Measurements from ENCODE around the gene CERS6. TPM values are rescaled to one million over a fixed set of nuclear protein-coding genes. Genes with fewer than 3 reads are reported as not detected.

CERS6 gene
- total and polyA plus RNA-seq, 10 of the 15 experiments (the other 5 are each of a cell fraction or from before 2014, with no cell fraction given): 1.3 to 20.4 (median 14.1) TPM

DNA sequence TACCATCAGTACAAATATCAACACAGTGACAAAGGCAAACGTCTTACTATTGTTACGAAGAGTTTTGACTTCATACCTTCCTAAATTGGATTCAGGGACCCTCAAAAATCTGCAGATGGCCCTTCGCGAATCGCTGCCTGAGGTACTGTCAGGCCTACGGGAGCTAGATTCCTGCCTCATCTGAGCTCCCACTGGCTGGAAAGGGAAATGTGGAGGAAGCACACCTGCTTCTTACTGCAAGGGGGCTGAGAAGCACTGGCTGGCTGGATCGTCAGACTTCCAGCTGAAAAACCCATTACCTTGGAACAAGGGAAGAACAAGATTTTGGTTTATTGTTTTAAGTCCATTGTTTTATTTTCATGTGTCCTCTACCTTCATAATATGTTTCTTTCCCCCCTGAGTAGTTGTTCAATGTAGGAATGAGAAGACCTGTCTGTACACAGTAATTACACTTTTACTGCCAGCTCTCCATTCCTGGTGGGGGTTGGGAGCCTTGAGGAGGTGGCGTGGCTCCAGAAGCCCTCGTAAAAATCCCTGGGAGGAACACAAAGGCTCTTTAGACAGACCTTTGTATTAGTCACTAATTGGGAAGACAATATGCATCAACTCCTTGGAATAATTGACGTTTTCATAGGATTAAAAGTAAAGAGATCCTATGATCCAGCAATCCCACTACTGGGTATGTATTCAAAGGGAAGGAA, 222.2 kb downstream of the CERS6 start:
- no peak overlapping the region for H2AFZ ChIP-seq (ENCODE audit: control insufficient read depth, low read depth, low read length)
- no peaks in the 10 kb centered on the region for H3K36me3 ChIP-seq (ENCODE audit: control insufficient read depth in 2 of 2, insufficient read depth in 2 of 2, low read length in 1 of 2)
- intact Hi-C loops (cut with micrococcal nuclease; ENCODE audit: unreplicated experiment): no loop called here
- TF ChIP-seq NBN (IDR thresholded peaks at IDR 0.05): no peak
- no peak for TF ChIP-seq MTA3 (IDR thresholded peaks at IDR 0.05; ENCODE audit: borderline replicate concordance, low read length)
- no peak for TF ChIP-seq EGR1 (IDR thresholded peaks at IDR 0.05; ENCODE audit: borderline replicate concordance in 1 of 2, low read depth in 2 of 2, low read length in 2 of 2)
- no peak for TF ChIP-seq CHD4 (IDR thresholded peaks at IDR 0.05)
- TF ChIP-seq HCFC1 (IDR thresholded peaks at IDR 0.05; ENCODE audit: low read length): no peak
- no peak for TF ChIP-seq NFYB (IDR thresholded peaks at IDR 0.05; ENCODE audit: insufficient read depth, low read depth, low read length)
- TF ChIP-seq BMI1 (IDR thresholded peaks at IDR 0.05; ENCODE audit: borderline replicate concordance): no peak
- TF ChIP-seq HDAC2 (IDR thresholded peaks at IDR 0.05): no peak
- TF ChIP-seq, protein P1, sequence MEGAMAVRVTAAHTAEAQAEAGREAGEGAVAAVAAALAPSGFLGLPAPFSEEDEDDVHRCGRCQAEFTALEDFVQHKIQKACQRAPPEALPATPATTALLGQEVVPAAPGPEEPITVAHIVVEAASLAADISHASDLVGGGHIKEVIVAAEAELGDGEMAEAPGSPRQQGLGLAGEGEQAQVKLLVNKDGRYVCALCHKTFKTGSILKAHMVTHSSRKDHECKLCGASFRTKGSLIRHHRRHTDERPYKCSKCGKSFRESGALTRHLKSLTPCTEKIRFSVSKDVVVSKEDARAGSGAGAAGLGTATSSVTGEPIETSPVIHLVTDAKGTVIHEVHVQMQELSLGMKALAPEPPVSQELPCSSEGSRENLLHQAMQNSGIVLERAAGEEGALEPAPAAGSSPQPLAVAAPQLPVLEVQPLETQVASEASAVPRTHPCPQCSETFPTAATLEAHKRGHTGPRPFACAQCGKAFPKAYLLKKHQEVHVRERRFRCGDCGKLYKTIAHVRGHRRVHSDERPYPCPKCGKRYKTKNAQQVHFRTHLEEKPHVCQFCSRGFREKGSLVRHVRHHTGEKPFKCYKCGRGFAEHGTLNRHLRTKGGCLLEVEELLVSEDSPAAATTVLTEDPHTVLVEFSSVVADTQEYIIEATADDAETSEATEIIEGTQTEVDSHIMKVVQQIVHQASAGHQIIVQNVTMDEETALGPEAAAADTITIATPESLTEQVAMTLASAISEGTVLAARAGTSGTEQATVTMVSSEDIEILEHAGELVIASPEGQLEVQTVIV (IDR thresholded peaks at IDR 0.05; ENCODE audit: borderline replicate concordance, partially characterized antibody): no peak
- TF ChIP-seq, protein P2, sequence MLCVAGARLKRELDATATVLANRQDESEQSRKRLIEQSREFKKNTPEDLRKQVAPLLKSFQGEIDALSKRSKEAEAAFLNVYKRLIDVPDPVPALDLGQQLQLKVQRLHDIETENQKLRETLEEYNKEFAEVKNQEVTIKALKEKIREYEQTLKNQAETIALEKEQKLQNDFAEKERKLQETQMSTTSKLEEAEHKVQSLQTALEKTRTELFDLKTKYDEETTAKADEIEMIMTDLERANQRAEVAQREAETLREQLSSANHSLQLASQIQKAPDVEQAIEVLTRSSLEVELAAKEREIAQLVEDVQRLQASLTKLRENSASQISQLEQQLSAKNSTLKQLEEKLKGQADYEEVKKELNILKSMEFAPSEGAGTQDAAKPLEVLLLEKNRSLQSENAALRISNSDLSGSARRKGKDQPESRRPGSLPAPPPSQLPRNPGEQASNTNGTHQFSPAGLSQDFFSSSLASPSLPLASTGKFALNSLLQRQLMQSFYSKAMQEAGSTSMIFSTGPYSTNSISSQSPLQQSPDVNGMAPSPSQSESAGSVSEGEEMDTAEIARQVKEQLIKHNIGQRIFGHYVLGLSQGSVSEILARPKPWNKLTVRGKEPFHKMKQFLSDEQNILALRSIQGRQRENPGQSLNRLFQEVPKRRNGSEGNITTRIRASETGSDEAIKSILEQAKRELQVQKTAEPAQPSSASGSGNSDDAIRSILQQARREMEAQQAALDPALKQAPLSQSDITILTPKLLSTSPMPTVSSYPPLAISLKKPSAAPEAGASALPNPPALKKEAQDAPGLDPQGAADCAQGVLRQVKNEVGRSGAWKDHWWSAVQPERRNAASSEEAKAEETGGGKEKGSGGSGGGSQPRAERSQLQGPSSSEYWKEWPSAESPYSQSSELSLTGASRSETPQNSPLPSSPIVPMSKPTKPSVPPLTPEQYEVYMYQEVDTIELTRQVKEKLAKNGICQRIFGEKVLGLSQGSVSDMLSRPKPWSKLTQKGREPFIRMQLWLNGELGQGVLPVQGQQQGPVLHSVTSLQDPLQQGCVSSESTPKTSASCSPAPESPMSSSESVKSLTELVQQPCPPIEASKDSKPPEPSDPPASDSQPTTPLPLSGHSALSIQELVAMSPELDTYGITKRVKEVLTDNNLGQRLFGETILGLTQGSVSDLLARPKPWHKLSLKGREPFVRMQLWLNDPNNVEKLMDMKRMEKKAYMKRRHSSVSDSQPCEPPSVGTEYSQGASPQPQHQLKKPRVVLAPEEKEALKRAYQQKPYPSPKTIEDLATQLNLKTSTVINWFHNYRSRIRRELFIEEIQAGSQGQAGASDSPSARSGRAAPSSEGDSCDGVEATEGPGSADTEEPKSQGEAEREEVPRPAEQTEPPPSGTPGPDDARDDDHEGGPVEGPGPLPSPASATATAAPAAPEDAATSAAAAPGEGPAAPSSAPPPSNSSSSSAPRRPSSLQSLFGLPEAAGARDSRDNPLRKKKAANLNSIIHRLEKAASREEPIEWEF (IDR thresholded peaks at IDR 0.05; ENCODE audit: insufficient replicate concordance, low read depth, low read length): no peak
- TF ChIP-seq NFYA (IDR thresholded peaks at IDR 0.05; ENCODE audit: borderline replicate concordance, low read depth, low read length): no peak
- no peak for TF ChIP-seq ZBED1 (IDR thresholded peaks at IDR 0.05; ENCODE audit: borderline replicate concordance)
- TF ChIP-seq KLF5 (IDR thresholded peaks at IDR 0.05; ENCODE audit: partially characterized antibody): no peak
- TF ChIP-seq, protein P3, sequence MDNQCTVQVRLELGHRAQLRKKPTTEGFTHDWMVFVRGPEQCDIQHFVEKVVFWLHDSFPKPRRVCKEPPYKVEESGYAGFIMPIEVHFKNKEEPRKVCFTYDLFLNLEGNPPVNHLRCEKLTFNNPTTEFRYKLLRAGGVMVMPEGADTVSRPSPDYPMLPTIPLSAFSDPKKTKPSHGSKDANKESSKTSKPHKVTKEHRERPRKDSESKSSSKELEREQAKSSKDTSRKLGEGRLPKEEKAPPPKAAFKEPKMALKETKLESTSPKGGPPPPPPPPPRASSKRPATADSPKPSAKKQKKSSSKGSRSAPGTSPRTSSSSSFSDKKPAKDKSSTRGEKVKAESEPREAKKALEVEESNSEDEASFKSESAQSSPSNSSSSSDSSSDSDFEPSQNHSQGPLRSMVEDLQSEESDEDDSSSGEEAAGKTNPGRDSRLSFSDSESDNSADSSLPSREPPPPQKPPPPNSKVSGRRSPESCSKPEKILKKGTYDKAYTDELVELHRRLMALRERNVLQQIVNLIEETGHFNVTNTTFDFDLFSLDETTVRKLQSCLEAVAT (IDR thresholded peaks at IDR 0.05): no peak
- TF ChIP-seq TBL1XR1 (IDR thresholded peaks at IDR 0.05; ENCODE audit: low read depth, low read length): no peak
- H3K79me2 ChIP-seq (ENCODE audit: control insufficient read depth, insufficient read depth, low read length): no peaks in the 10 kb centered on the region; the same call in 1 of the 2 replicates
- H4K20me1 ChIP-seq (ENCODE audit: control insufficient read depth, insufficient read depth): no peaks in the 10 kb centered on the region
- no peak for DNase-seq (ENCODE audit: low read depth, low spot score)
- no peaks in the 10 kb centered on the region for H3K27me3 ChIP-seq (replicated peaks in 1 of 2; ENCODE audit: control insufficient read depth in 2 of 2, insufficient read depth in 2 of 2, low read length in 1 of 2)
- H3K4me3 ChIP-seq: no peak overlapping the region
- 96% methylated on average over 10 of the region's 10 CpGs for WGBS (ENCODE audit: insufficient coverage, insufficient replicate concordance, low lambda C conversion rate, missing lambda C conversion rate)
- ChIA-PET CTCF (no interaction called here), RAD21 (ENCODE audit: unreplicated experiment) (no interaction called here), SMC1A (ENCODE audit: uncharacterized antibody, unreplicated experiment) (no interaction called here), POLR2A (no interaction called here)
- no peak overlapping the region for H3K9ac ChIP-seq (ENCODE audit: control insufficient read depth, insufficient read depth, low read length)
- H3K27ac ChIP-seq (ENCODE audit: control insufficient read depth, insufficient read depth): no peak overlapping the region
- FAIRE-seq: no peak
- H3K4me1 ChIP-seq (ENCODE audit: control insufficient read depth, insufficient read depth, low read length): no peaks in the 10 kb centered on the region
- no TSS peak for BruUV-seq (replicated peaks)
- H3K4me2 ChIP-seq (ENCODE audit: control insufficient read depth, insufficient read depth): no peak overlapping the region
- ATAC-seq: no peak
- in situ Hi-C loops (cut with MboI): no loop called here
- no peaks in the 10 kb centered on the region for H3K9me3 ChIP-seq (replicated peaks; ENCODE audit: control insufficient read depth, insufficient read depth, low read length)

All from GM12878 (cell line).